ENCODE results near the gene RSPO4. TPM values are rescaled to one million over a fixed set of nuclear protein-coding genes. Genes with fewer than 3 reads are reported as not detected.

The RSPO4 gene
- total RNA-seq, 1 experiment from 2014 or later = 6.7 TPM

DNA sequence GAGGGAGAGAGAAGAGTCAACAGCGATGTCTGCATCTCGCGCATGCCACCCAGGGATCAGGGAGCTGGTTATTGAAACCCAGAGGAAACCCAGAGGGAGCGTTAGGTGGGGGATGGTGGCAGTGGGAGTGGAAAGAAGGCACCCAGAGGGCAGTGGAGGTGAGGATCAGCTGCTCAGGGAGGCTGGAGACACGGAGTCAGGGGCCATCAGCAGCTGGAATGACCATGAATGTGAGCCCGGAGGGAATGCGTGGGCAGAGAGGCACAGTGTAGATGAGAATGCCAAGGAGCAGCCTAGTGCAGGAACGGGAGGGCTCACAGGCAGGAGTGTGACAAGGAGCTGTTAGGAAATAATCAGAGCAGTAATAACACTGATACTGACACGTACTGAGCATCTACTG, 36.2 kb downstream of the RSPO4 start:
- WGBS (ENCODE audit: extremely low coverage, insufficient read length, low lambda C conversion rate) = no CpG with 5 or more reads among the region's 9 CpGs
- Histone ChIP-seq H4K20me1 (ENCODE audit: control insufficient read depth, insufficient read depth, insufficient read length) (no peaks in the 10 kb centered on the region), H3T11ph (ENCODE audit: low read length) (no peak overlapping the region), H3K79me2 (ENCODE audit: insufficient read depth, low read length) (no peaks in the 10 kb centered on the region), H3K23me2 (ENCODE audit: insufficient read length, low read depth, low read length, poor library complexity, severe bottlenecking) (no peaks in the 10 kb centered on the region), H3K79me1 (ENCODE audit: insufficient read depth, low read depth, low read length, poor library complexity, severe bottlenecking) (no peaks in the 10 kb centered on the region), H2BK5ac (ENCODE audit: insufficient read length, low read length) (no peak overlapping the region), H2AFZ (ENCODE audit: low read length) (no peak overlapping the region), H2BK20ac (ENCODE audit: low read depth, low read length, poor library complexity, severe bottlenecking) (no peak overlapping the region), H3K9me3 (ENCODE audit: control insufficient read depth, low read depth, low read length) (no peaks in the 10 kb centered on the region), H3K4me2 (ENCODE audit: insufficient read depth, insufficient read length, low read length) (no peak overlapping the region), H2BK12ac (ENCODE audit: insufficient read length, low read depth, low read length) (no peak overlapping the region), H4K5ac (ENCODE audit: insufficient read length, low read depth, low read length) (no peak overlapping the region), H2AK5ac (ENCODE audit: insufficient read length, low read length) (no peak overlapping the region), H4K8ac (replicated peaks; ENCODE audit: insufficient read length, low read depth, low read length) (no peak overlapping the region), H2BK15ac (ENCODE audit: low read depth, low read length) (no peak overlapping the region), H3K27ac (ENCODE audit: insufficient read length, low read depth, low read length) (no peak overlapping the region), H3K14ac (ENCODE audit: insufficient read depth, low read length) (no peak overlapping the region), H3K56ac (ENCODE audit: insufficient read length, low read depth, low read length) (no peak overlapping the region), H3K9ac (ENCODE audit: extremely low read depth, insufficient read length, low read length) (no peak overlapping the region), H3K4ac (ENCODE audit: low read depth, low read length) (no peak overlapping the region), H3K4me1 (ENCODE audit: insufficient read depth, low read length) (no peaks in the 10 kb centered on the region), H3K23ac (ENCODE audit: insufficient read length, low read depth, low read length) (no peak overlapping the region), H4K91ac (ENCODE audit: insufficient read length, low read depth, low read length) (no peak overlapping the region), H3K27me3 (ENCODE audit: insufficient read depth, low read length) (no peaks in the 10 kb centered on the region), H2BK120ac (ENCODE audit: low read depth, low read length, poor library complexity, severe bottlenecking) (no peak overlapping the region), H3K18ac (ENCODE audit: insufficient read length, low read depth, low read length) (no peak overlapping the region)
- H3K9me3 Mint-ChIP-seq = peaks cover 3 to 5% of the 10 kb centered on the region in 2 experiments; a peak in 4 of 5 replicates
- H3K27me3 Mint-ChIP-seq (ENCODE audit: low read depth) = peaks cover 7% of the 10 kb centered on the region
- H3K4me3 Mint-ChIP-seq = no peak overlapping the region
- H3K27ac Mint-ChIP-seq = no peak overlapping the region; a peak in 2 of 7 replicates
- H3K4me1 Mint-ChIP-seq = peaks cover 7% of the 10 kb centered on the region in 2 experiments
- TF ChIP-seq, protein P1, sequence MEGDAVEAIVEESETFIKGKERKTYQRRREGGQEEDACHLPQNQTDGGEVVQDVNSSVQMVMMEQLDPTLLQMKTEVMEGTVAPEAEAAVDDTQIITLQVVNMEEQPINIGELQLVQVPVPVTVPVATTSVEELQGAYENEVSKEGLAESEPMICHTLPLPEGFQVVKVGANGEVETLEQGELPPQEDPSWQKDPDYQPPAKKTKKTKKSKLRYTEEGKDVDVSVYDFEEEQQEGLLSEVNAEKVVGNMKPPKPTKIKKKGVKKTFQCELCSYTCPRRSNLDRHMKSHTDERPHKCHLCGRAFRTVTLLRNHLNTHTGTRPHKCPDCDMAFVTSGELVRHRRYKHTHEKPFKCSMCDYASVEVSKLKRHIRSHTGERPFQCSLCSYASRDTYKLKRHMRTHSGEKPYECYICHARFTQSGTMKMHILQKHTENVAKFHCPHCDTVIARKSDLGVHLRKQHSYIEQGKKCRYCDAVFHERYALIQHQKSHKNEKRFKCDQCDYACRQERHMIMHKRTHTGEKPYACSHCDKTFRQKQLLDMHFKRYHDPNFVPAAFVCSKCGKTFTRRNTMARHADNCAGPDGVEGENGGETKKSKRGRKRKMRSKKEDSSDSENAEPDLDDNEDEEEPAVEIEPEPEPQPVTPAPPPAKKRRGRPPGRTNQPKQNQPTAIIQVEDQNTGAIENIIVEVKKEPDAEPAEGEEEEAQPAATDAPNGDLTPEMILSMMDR (conservative IDR thresholded peaks at IDR 0.05) = no peak
- peaks cover 0 to 5% (median 2%) of the 10 kb centered on the region in 3 experiments; a peak in 2 of 7 replicates for H3K36me3 Mint-ChIP-seq (ENCODE audit: insufficient read depth in 1 of 3, low read depth in 3 of 3)
- DNase-seq = no peak

All from H9 (cell line).